ENCODE measurements around the gene APP. TPM values are rescaled to one million over a fixed set of nuclear protein-coding genes. Genes with fewer than 3 reads are reported as not detected.

The APP gene
- total and polyA plus RNA-seq, 2 of the 13 experiments (the other 11 are each of a cell fraction or from before 2014, with no cell fraction given): 70.6 to 262 TPM

- POLR2A ChIA-PET: no interaction called here
- BruUV-seq (replicated peaks): no TSS peak
These were observed 312.2 kb downstream of the APP start for GRCh38 chr21:25858325-25858724.

More at GRCh38 chr21:25858325-25858724, 312.2 kb downstream of the APP start:
- intact Hi-C loops (cut with micrococcal nuclease; ENCODE audit: unreplicated experiment): no loop called here
- Histone ChIP-seq H3K4me2 (ENCODE audit: low read depth, low read length) (no peak overlapping the region), H3K9me3 (ENCODE audit: low read length) (no peaks in the 10 kb centered on the region), H3K4me3 (replicated peaks in 1 of 3; ENCODE audit: insufficient read depth in 1 of 3, low read depth in 2 of 3, low read length in 3 of 3) (no peak overlapping the region), H3K79me2 (ENCODE audit: insufficient read depth, low read length) (no peaks in the 10 kb centered on the region), H3K9ac (ENCODE audit: insufficient read depth, low read depth, low read length) (no peak overlapping the region), H3K27me3 (ENCODE audit: control insufficient read depth in 1 of 2, insufficient read depth in 2 of 2, low read length in 2 of 2) (0 out of 5 replicates have a peak, but pooled peaks cover 0 to 4% of the 10 kb centered on the region in 2 experiments), H3K27ac (ENCODE audit: extremely low read length, insufficient read depth, low read length) (no peak overlapping the region), H3K4me1 (ENCODE audit: insufficient read depth, low read length) (no peaks in the 10 kb centered on the region), H3K36me3 (replicated peaks in 1 of 2; ENCODE audit: control insufficient read depth in 1 of 2, insufficient read depth in 2 of 2, low read length in 2 of 2) (no peaks in the 10 kb centered on the region), H4K20me1 (ENCODE audit: insufficient read depth, low read length) (no peaks in the 10 kb centered on the region), H2AFZ (ENCODE audit: low read length) (no peak overlapping the region)
- 14% methylated on average over 3 of the region's 3 CpGs for WGBS (ENCODE audit: low lambda C conversion rate)
- ATAC-seq: no peak
- no peak for DNase-seq (ENCODE audit: low spot score)
- in situ Hi-C loops (cut with HindIII; ENCODE audit: extremely low pct_ligation_motif_present, low pct_unique_long_range_greater_than_20kb): no loop called here
- FAIRE-seq: no peak
- CTCF ChIA-PET (ENCODE audit: low intra/inter-chr PET ratio, low total read pairs): no interaction called here
- TF ChIP-seq PHF5A (CRISPR knock-in tag; IDR thresholded peaks at IDR 0.05; ENCODE audit: low read depth, unreplicated experiment): no peak
- no peak for TF ChIP-seq ZMYM3 (CRISPR knock-in tag; IDR thresholded peaks at IDR 0.05)
- TF ChIP-seq PHF21A (CRISPR knock-in tag; IDR thresholded peaks at IDR 0.05): no peak
- TF ChIP-seq ZNF143 (CRISPR knock-in tag; IDR thresholded peaks at IDR 0.05): no peak
- TF ChIP-seq PLRG1 (conservative IDR thresholded peaks at IDR 0.05): no peak
- no peak for TF ChIP-seq MED1 (CRISPR knock-in tag; IDR thresholded peaks at IDR 0.05)
- TF ChIP-seq PAX8 (CRISPR knock-in tag; IDR thresholded peaks at IDR 0.05; ENCODE audit: borderline replicate concordance): no peak
- no peak for TF ChIP-seq RCOR2 (CRISPR knock-in tag; IDR thresholded peaks at IDR 0.05)
- no peak for TF ChIP-seq ZNF781 (CRISPR knock-in tag; IDR thresholded peaks at IDR 0.05; ENCODE audit: borderline replicate concordance, not compliant biosample characterization)
- no peak for TF ChIP-seq ZNF317 (CRISPR knock-in tag; IDR thresholded peaks at IDR 0.05)
- no peak for TF ChIP-seq ZNF318 (CRISPR knock-in tag; IDR thresholded peaks at IDR 0.05)
- TF ChIP-seq GFI1 (CRISPR knock-in tag; IDR thresholded peaks at IDR 0.05; ENCODE audit: borderline replicate concordance): no peak
- no peak for TF ChIP-seq ONECUT2 (CRISPR knock-in tag; IDR thresholded peaks at IDR 0.05)
- TF ChIP-seq TCF12 (IDR thresholded peaks at IDR 0.05): no peak
- no peak for TF ChIP-seq TCF12 (CRISPR knock-in tag; IDR thresholded peaks at IDR 0.05)
- no peak for TF ChIP-seq NCOA1 (CRISPR knock-in tag; IDR thresholded peaks at IDR 0.05)
- no peak for TF ChIP-seq SP2 (CRISPR knock-in tag; IDR thresholded peaks at IDR 0.05)
- no peak for TF ChIP-seq TBL1XR1 (IDR thresholded peaks at IDR 0.05; ENCODE audit: borderline replicate concordance, low read length, partially characterized antibody)
- TF ChIP-seq RAD51 (IDR thresholded peaks at IDR 0.05; ENCODE audit: borderline replicate concordance): no peak

Measured in HepG2 (cell line).